Transverse colon (tissue), 3 donors: ENCODE measurements around the gene CFAP46.

ENCODE experiments used
- EP300 ChIP-seq: sonication (generic); formaldehyde crosslinking; IDR thresholded peaks from one replicate; pipeline ENCODE4 v1.6.1; 2017; ENCODE audit warnings: antibody characterized with exemption, low read depth
- TF ChIP-seq, protein P1 (sequence below), 5 experiments: fragments of 200-600 bp in 3 of 5; fragments of 450-650 bp in 2 of 5; sonication (generic) in 3 of 5; IDR thresholded peaks; 1 replicate in 2 of 5; 2 replicates in 3 of 5; pipeline ENCODE4 v1.5.1; 2016 to 2017; ENCODE audit warnings: antibody characterized with exemption in 5 of 5, inconsistent platforms in 3 of 5, mild to moderate bottlenecking in 2 of 5, moderate library complexity in 1 of 5

DNA sequence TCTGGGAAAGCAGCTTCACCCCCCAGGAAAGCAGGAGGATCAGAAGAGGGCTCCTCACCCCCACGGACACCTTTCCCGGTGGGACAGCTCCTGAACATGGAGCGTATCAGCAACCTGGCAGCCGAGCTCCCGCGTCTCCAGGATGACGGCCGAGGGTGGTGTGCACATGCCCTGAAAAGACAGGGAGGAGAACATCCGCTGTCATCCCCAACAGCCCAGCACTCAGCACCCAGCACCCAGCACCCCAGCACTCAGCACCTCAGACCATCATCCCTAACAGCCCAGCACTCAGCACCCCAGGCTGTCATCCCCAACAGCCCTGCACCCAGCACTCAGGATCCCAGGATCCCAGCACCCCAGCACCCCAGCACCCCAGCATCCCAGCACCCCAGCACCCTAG, 3.9 kb upstream of the CFAP46 start:
- TF ChIP-seq EP300, result no peak
- TF ChIP-seq, protein P1, sequence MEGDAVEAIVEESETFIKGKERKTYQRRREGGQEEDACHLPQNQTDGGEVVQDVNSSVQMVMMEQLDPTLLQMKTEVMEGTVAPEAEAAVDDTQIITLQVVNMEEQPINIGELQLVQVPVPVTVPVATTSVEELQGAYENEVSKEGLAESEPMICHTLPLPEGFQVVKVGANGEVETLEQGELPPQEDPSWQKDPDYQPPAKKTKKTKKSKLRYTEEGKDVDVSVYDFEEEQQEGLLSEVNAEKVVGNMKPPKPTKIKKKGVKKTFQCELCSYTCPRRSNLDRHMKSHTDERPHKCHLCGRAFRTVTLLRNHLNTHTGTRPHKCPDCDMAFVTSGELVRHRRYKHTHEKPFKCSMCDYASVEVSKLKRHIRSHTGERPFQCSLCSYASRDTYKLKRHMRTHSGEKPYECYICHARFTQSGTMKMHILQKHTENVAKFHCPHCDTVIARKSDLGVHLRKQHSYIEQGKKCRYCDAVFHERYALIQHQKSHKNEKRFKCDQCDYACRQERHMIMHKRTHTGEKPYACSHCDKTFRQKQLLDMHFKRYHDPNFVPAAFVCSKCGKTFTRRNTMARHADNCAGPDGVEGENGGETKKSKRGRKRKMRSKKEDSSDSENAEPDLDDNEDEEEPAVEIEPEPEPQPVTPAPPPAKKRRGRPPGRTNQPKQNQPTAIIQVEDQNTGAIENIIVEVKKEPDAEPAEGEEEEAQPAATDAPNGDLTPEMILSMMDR (IDR thresholded peaks at IDR 0.05), result no peak
